ENCODE measurements around the gene RAB6B.

Gene RAB6B

DNA sequence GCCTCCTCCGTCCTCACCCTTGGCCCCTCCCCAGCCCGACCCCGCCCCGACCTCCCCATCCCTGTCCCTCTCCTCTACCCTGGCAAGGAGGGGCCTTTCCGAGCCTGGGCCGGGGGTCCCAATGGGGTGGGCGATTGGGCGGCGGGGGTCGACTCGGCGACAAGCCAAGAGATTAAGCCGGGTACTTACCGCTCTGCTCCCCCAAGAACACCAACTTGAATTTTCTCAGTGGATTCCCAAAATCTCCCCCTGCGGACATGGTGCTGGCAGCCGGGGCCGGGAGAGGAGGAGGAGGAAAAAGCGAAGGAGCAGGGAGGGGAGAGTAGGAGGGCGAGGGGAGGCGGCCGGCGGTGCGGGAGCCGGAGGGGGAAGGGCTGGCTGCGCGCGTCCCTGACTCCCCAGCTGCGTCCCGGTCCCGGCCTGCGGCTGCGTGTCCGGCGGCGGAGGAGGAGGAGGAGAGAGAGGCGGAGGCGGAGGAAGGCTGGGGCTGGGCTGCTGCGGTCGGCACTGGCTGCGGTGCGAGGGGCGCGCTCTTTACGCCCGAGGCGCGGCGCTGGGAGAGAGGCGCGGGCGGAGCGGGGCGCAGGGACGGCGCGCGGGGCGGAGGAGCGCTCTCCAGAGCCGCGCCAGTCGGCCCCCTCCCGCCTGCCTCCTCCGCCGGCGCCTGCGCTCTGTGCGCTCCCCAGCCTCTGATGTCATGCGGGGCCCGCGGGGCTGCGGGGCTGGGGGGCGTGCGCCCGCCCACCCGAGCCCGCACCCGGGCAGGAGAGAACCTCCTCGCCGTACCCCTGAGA lies at the start of gene RAB6B:
Gene RAB6B, minus strand, starts transcription at position 675 of the 794 bp plus-strand sequence. Its CDS starts 416 bp downstream, at position 259.
- DNase-seq: peak; percentile 6

DNA sequence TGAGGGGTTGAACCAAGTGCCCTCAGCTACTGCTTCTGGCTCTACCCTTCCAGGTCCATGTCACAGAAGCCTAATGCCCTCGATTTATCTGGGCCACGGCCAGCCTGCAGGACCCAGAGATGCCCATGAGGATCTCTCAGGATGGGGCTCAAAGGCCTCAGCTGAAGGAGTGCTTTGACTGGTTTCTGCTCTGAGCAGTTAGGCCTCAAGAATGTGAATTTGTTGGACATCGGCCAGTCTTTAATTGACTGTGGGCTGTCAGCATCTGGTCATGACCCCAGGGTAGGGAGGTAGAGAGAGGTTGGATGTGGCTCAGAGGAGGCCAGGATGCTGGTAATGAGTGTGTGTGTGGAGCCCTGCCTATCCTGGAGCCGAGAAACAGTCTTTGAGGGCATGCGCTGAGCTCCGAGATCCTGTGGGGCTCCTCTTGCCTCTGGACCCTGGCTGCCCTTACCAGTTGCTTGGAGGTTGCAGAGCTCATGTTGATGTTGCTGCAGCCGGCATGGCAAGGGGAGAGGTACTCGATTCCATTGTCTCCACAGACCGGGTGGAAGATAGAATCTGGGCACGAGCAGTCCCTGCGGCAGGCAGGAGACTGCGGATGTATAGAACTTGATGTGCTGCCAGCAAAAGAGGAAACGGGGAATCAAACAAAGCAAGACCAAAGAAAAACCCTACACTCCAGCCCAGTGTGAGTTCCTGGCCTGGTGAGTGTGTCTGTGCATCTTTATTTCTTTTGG lies 49.1 kb upstream of the RAB6B start:
- DNase-seq: peak; percentile 80

DNA sequence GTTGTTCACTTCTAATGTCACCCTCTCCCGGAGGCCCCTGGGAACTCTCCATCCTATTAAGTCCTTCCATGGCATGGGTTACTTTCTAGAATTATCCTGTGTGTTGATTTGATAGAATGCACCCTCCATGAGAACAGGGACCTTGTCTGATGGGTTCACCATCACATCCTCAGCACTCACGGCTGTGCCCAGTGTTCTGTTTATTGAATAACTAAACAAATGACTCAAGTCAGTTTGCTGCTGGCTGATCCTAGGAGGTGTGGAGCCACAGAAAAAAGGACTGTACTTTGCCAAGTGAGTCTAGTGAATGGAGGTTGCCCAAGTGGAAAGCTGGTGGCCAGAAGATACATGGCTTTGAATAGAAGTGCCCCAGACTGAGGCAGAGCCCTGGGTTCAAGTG lies 48.5 kb upstream of the RAB6B start:
- no peak for DNase-seq

DNA sequence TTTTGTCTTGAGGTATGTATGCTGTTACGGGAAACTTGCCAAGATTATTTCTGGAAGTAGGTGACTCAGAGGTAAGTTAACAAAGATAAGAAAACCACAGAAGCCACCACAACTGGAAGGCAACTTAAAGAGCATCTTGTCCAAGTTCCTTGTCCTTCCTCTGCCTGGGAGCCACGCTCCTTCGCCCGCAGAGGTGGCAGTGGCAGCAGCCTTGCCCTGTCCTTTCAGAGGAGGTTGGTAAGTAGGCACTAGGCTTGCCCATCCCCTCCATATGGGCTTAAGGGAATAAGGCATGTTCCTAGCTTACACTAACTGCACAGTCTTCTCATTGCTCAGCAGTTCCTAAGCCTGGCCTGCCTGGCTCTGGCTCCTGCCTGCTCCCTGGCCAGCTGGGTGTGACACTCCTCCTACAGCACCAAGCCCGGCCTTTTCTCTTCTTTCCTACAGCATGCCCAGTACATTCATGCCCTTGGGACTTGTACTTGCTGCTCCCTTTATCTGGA lies 48.0 kb upstream of the RAB6B start:
- DNase-seq: peak; percentile 24

DNA sequence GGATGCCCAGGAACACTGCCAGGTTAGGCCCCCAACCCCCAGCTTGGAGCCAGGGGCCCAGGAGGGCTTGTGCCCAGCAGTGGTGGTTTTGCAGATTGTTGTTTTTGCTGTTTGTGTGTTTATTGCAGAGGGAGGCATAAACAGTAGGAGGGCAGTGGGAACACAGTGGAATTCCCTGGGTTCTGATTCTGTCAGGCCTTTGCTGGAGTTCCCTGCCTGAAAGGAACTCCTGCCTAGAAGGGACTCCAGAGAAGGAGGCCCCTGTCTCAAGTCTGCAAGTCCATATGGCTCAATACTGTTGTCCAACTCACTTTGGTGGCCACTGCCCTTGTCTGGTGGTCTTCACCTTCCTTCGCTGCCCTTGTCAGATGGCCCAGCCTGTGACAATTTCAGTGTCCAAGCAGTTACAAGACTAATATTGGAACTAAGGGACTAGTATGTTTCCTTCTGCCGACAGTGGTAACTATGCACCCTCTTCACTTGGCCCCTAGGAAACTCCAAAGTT lies 47.4 kb upstream of the RAB6B start:
- no peak for DNase-seq

DNA sequence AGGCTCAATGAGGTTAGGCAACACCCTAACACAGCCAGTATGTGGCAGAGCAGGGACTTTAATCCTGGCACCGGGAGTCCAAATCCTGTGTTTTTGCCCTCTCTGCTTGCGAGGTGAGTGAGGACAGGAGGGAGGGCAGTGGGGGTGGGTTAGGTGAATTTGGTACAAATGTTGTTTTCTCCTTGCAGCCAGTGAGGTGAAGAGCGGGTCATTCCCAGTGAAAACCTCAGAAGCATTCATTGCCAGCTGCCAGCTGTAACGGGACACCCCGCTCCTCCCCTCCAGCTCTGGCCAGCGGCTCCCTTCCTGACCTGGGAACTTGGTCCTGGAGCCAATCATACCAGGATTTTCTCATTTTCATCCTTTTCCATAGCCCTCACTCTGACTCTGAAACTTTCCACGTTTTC lies 45.7 kb upstream of the RAB6B start:
- DNase-seq: no peak

DNA sequence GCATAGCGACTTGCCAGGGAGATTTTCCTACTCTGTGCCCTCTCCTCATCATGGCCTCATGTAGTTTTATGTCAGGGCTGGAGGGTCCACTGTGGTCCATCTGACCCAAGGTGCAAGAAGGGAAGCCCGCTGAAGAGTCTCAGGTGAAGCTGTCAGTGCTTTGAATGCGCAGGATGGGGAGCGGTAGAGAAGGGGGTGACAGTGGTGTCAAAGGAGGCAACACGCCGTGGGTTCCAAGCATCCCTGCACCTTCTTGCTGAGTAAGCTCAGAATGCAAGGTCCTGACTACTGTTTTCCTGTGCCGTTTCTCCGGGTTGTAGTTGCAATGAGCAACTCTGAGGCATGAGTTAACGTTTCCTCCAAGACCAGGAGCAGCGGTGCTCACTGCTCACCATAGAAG lies 44.9 kb upstream of the RAB6B start:
- no peak for DNase-seq

DNA sequence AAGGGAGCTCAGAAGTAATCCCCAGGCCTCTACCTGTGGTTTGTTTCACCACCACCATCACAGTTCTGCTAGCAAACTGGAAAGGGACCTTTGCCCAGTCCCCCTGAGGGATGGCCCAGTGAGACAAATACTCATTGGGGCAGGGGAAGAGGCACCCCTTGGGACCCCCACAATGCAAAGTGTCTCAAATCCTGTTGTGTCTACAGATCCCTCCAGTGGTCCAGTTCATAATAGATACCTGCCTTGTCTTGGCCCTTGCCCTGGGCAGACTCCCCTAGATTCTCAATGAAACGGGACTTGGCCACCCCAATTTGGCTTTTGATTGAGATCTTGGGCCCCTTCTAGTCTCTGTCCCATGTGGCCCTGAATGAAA lies 43.8 kb upstream of the RAB6B start:
- DNase-seq: no peak

DNA sequence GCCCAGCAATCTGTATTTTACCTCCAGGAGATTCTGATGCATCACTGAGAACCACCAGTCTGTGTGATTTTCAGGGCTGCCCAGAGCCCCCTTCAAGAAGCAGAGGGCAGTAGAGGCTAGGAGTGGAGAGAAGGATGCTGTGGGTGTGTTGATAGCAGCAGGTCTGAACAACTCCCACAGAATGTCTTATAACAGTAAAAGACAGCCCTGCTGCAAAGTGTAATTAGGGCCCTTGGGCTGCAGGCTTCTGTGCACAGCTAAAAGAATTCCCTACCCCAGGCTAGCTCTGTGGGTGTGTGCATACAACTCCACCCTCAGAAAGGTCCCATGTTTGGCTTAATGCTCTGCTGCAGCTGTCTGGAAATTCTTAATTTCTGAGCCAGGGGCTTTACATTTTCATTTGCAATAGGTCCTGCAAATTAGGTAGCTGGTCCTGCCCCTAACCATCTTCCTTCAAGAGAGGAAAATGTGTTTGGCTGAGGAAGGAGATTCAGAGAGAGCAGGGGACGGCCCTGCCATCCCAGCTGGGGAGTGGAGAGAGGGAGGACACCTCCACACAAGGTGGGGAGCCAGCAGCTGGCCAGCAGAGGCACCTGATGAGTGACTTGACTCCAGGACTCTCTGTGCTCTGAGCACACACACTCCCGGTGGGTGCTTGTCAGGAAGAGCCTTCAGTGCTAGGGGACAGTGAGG lies 43.2 kb upstream of the RAB6B start:
- DNase-seq: no peak

DNA sequence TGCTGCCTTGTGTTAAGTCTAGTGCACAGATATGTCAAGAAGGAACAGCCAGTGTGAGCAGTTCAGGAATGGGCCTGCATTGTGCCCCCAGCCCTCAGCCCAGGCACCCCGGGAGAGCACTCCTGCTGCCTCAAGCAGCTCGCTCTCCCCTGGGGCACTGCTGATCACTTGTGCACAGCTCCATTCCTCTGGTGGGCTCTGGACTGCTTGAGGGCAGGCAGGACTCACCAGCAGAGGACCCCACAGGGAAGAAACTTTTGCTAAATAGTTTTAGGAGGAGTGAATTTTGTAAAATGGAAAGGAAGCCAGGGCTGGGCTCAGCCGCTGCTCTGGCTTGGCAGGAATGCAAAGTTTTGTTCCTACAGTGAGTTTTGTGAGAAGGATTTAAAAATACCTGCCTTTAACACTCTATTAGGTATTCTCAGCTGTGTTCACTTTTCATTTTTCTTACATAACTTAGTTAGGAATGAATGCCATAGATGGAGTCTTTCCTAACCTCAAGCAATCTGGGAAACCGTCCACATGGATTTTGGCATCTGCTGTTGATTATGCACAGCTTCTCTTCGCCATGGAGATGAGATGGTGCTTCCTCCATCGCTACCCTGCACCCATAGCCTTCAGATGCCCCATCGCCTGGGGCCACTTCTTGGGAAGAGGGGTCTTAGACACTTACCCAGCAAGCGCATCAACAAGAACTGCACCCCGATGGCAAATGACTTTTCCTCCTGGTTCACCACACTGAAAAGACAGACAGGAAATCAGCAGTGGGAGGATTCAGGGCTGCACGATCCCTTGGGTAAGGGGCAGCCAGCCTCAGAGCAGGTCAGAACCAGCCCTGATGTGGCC lies 42.3 kb upstream of the RAB6B start:
- no peak for DNase-seq

DNA sequence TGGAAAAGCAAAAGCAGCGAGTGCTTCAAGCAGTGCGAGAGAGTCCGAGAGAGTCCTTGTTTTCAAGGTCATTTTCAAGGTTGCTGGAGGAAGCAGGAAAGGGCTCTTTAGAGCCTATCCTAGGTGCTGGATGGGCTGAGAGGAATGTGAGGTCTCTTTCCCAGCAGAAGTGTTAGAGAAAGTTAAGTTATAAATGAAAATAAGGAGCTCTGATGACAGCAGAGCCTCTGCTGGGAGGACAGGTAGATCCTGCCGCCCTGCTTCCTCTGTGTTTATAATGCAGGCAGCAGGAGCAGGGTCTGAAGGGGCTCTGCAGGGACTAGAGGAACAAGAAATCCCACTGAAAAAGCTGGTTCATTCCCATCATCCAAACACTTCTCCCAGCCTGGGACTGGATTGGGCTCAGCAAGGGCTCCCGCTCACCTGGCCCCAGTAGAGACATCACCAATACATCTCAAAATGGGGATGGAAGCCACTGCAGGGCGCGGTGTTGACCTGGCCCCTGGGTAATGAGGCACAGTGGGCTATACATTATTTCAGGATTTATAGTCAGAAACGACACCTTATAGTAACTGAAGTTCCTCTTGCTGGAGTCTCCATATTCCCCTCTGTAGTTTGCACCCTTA lies 41.5 kb upstream of the RAB6B start:
- no peak for DNase-seq

DNA sequence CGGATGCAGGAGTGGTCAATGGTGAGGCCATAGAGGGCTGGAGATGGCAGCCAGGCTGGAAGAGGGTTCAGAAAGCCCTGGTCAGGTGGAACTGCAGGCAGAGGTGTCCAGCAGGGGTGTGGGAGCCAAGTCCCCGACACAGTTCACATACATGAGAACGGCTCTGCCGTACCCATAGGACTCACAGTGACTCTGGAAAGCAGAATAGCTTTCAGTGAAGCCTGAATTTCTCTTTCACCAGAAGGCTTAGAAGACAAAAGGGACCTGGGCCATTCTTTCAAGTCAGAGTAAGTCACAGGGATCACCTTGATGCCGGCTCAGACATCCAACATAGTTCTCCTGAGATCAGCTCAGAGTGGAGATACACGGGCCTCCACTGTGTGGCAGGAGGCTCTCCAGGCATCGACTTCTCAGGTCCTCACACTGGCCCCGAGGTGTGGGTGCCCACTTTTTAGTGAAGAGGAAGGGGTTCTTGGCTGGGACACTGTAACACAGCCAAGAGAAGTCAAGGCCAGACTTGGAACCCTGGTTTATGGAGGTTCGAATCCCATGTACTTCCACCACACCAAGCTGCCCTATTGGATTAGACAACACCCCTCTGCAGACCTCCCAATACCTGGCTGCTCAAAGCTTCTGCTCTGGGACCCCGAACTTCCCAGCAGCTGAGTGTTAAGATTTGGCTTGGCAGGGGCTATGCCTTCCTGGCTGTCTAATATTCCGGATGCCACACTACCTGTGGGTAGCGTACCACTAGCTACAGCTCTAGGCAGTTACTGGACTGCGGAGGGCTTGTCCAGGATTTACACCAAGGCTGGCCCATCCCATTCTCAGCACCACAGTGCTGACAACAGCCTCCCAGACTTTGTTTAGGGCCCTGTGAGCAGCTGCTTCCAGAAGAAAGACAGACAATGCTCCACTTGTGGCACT lies 40.4 kb upstream of the RAB6B start:
- no peak for DNase-seq

DNA sequence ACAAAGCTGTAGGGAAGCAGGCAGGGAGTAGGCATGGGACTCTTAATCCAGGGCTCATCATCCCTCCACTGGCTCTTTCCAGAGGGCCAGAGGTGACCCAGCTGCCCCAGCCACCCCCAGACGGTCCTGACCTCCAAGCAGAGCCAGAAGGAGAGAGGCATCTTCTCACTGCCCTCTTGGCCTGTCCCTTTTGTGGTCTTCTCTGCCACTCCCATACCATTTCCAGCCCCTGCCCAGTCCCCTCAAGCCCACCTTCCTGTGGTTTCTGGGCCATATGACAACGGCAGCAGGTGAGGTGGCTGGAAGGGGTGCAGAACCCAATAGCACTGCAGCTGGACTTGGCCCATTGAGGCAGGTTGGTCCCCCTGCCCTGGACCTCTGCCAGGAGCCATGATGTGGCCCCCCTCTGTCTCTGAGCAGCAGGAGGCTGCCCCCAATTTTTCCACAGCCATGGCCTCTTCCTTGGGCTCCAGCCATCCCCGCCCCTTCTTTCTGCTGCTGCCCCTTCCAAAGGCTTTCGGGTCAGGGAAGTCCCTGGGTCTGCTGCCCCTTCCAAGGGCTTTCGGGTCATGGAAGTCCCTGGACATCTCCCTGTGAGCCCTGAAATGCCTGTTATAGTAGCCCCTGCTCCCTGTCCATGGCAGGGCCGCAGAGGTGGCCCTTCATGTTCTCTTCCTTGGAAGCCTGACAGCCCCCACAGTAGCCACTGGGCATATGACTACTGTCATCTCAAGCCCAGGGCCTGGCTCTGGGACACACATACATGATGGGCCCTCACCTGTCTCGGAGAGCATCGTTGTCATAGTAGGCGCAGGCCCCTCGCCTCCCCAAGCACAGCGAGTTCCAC lies 39.5 kb upstream of the RAB6B start:
- no peak for DNase-seq

DNA sequence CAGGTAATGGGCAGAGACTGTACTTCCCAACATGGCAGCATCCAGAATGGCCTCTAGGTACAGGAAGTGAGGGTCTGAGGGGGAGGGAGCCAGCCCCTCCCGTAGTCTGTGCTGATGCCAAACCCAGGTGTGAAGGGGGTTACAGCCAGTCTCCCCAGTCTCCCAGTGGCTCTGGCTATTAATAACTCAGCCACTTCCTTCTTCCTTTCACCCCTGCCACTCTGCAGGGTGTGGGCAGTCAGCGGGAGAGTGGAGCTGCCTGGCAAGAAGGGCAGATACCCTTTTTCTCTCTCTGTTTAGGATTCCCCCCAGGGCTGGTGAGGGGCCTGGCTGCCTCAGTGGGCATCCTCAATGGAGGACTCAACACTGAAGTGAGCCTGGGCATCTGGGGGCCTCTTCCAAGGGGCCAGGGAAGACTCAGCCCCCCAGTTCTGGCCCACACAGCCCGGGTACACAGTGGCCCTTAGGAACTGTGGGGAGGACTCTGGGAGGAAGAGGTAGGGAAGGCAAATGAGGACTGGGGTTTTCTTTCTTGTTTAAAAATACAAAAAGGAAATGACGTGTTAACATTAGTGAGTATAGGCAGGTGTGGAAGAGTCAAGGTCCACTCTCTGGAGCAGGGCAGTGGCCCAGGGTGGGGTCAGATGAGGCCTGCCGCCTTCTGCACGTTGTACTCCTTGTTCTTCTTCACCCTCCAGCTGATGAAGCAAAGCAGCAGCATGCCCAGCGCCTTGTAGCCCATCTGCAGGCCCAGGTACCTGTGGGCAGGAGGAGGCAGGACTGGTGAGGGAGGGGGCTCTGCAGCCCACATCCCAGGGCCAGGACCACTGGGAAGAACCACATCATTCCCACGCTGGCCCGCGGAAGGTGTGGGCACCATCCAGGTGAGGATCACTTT lies 38.6 kb upstream of the RAB6B start:
- no peak for DNase-seq

DNA sequence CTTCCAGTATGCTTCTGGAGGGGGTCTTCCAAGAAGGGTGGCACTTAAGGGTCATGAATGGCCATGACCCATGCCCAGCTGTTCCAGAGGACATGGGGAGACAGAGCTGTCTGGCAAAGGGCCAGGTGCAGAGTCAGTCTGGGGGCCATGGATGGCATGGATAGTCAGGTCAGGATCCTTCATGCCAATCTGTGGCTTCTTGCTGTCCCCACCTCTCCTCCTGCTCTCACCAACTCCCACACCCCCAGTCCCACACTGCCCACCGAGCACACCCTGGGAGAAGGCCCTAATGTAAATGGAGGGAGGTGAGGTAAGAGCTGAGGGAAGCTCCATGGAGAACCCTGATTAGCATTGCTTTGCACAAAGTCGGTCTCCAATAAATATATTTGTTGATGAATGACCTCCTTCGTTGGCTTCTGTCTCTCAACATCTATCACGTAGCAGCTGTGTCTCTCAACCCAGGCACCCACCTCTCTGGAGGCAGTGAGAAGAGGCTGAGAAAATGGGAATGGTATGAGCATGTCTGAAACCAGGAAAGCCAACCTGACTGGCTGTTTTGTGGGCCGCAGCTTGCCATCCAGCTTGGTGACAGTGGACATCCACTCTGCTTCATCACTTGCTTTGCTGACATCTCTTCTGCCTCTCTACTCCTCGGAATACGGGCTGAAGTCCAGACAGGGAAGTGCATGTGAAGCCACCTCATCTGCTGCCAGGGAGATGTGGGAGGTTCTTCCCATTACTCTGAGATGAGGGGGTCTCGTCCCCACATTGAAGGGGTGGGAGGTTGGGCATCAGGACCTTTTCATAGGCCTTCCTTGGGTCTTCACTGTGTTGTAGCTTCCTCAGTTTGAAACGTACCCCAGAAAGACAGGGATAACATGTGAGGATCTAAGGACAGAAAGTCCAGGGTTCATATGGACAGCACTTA lies 37.7 kb upstream of the RAB6B start:
- DNase-seq: no peak

DNA sequence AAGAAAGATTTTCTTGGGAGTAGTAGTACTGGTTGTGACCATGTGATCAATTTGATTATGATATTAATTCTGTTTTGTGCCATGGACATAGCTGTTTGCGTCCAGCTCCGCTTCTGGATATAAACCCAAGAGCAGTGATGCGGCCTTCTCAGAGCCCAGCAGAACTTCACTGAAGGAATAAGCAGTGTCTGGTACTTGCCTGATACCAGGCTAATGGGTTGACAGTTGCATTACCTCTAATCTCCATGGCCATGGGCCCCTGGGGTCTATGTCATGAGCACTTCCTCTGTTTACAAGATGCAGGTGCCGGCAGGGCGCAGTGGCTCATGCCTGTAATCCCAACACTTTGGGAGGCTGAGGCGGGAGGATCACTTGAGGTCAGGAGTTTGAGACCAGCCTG lies 36.3 kb upstream of the RAB6B start:
- DNase-seq: no peak

DNA sequence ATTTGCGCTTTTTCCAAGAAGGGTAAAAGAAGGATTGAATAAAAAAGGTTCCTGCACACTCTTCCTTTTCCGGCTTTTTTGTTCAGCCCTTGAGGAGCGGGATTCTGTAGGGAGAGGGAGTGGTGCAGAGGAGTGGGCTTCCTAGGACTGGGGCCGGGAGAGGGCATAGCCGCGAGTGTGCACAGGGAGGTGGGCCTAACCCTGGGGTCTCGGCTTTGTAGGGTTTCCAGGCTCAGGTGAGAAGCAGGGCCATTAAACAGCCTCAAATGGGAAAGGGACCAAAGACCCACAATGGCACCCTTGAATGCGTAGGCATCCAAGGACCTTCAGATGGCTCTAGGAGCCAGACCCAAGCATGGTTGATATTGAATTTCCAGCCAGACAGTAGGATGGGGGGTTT lies 35.4 kb upstream of the RAB6B start:
- no peak for DNase-seq

Data from DMS79 (cell line).